Measurements from ENCODE around the gene LRRFIP1.

DNA sequence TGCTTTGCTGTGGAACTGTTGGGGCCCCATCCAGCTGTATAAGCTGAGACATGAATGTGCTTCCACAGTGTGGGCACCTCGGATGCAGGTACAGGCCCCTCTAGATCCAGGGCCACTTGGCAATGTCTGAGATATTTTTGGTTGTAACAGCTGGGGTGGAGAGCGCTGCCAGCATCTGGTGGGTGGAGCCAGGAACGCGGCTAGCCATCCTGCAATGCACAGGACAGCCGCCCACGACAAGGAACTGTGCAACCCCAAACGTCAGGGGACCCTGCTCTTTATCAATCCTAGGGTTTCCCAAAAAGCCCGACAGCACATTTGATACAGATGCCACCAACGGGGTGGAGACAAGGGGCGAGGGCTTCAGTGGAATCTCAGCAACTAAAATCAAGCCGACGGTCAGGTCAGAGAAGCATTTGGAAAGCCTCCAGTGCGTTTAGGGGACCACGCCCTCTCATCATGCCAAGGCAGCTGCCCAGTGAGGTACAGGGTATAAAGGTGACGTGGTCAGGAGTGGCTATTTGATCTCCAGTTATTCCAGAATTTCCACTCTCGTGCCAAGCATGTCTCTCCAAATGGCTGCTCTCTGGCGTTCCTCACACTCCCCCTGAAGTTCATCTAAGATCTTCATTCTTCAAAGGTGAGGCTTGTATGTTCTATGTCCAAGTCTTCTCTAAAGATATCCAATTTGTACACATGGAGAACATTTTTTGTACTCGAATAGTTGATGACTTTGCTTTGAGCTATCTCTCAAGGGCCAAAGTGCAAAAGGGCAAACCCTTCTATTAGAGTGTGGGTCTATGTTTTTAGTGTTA, 55.7 kb downstream of the LRRFIP1 start:
- TF ChIP-seq, protein P1, sequence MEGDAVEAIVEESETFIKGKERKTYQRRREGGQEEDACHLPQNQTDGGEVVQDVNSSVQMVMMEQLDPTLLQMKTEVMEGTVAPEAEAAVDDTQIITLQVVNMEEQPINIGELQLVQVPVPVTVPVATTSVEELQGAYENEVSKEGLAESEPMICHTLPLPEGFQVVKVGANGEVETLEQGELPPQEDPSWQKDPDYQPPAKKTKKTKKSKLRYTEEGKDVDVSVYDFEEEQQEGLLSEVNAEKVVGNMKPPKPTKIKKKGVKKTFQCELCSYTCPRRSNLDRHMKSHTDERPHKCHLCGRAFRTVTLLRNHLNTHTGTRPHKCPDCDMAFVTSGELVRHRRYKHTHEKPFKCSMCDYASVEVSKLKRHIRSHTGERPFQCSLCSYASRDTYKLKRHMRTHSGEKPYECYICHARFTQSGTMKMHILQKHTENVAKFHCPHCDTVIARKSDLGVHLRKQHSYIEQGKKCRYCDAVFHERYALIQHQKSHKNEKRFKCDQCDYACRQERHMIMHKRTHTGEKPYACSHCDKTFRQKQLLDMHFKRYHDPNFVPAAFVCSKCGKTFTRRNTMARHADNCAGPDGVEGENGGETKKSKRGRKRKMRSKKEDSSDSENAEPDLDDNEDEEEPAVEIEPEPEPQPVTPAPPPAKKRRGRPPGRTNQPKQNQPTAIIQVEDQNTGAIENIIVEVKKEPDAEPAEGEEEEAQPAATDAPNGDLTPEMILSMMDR (IDR thresholded peaks at IDR 0.05): no peak
- TF ChIP-seq FOXM1 (IDR thresholded peaks at IDR 0.05; ENCODE audit: low read depth): no peak
- no peak for TF ChIP-seq SIN3A (IDR thresholded peaks at IDR 0.05; ENCODE audit: borderline replicate concordance, low read depth, low read length)
- TF ChIP-seq CHD2 (IDR thresholded peaks at IDR 0.05; ENCODE audit: low read length, partially characterized antibody): no peak
- TF ChIP-seq JUND (IDR thresholded peaks at IDR 0.05): no peak
- TF ChIP-seq NFIC (IDR thresholded peaks at IDR 0.05; ENCODE audit: borderline replicate concordance): no peak
- no peak for TF ChIP-seq EP300 (IDR thresholded peaks at IDR 0.05; ENCODE audit: borderline replicate concordance in 1 of 2, low read depth in 1 of 2, low read length in 1 of 2)
- TF ChIP-seq GABPA (IDR thresholded peaks at IDR 0.05; ENCODE audit: low read depth): no peak
- TF ChIP-seq, protein P2, sequence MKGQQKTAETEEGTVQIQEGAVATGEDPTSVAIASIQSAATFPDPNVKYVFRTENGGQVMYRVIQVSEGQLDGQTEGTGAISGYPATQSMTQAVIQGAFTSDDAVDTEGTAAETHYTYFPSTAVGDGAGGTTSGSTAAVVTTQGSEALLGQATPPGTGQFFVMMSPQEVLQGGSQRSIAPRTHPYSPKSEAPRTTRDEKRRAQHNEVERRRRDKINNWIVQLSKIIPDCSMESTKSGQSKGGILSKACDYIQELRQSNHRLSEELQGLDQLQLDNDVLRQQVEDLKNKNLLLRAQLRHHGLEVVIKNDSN (IDR thresholded peaks at IDR 0.05; ENCODE audit: borderline replicate concordance, low read depth): no peak
- TF ChIP-seq TEAD4 (IDR thresholded peaks at IDR 0.05; ENCODE audit: borderline replicate concordance, insufficient read depth): no peak
- TF ChIP-seq, protein P3, sequence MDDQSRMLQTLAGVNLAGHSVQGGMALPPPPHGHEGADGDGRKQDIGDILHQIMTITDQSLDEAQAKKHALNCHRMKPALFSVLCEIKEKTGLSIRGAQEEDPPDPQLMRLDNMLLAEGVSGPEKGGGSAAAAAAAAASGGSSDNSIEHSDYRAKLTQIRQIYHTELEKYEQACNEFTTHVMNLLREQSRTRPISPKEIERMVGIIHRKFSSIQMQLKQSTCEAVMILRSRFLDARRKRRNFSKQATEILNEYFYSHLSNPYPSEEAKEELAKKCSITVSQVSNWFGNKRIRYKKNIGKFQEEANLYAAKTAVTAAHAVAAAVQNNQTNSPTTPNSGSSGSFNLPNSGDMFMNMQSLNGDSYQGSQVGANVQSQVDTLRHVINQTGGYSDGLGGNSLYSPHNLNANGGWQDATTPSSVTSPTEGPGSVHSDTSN (IDR thresholded peaks at IDR 0.05): no peak
- no peak for TF ChIP-seq RAD21 (IDR thresholded peaks at IDR 0.05; ENCODE audit: low read length)

All from SK-N-SH (cell line).